RWPE1 (cell line): ENCODE data around the gene COBL.

Experiments used
- CTCF ChIA-PET: fragments of 350-600 bp; sonication (Branson Sonifier 250); formaldehyde crosslinking; extraction: SDS; loops from one replicate; lab custom pipeline; 2021; lab: Yijun Ruan, JAX
- POLR2A ChIA-PET: fragments of 400-600 bp; formaldehyde crosslinking; extraction: SDS; loops from one replicate; lab custom pipeline; 2020; ENCODE audit warnings: antibody characterized with exemption; ENCODE audit not compliant: low non-redundant PET; lab: Yijun Ruan, JAX
- DNase-seq: peaks from one replicate; pipeline ENCODE4 v3.0.0; 2012; ENCODE audit warnings: low spot score
- H3K27ac ChIP-seq: fragments of 450-650 bp; 2 replicates; pipeline ENCODE4 v1.5.1; 2017
- CTCF ChIP-seq: fragments of 450-650 bp; conservative IDR thresholded peaks from 2 replicates; pipeline ENCODE4 v1.5.1; 2017; ENCODE audit warnings: low read depth, mild to moderate bottlenecking

The COBL gene

GRCh38 chr7:51242007-51242691 is 74.5 kb downstream of the COBL start:
- no peak for TF ChIP-seq CTCF
- DNase-seq: no peak
- no peak overlapping the region for H3K27ac ChIP-seq
- CTCF ChIA-PET: interaction anchor here (1.0 kb wide), 1 partner anchor 775 kb away, joined by 3 read pairs; no protein-coding TSS in a partner anchor
- POLR2A ChIA-PET: no interaction called here

- H3K27ac ChIP-seq: no peak overlapping the region
- TF ChIP-seq CTCF: no peak
- ChIA-PET POLR2A (no interaction called here), CTCF (no interaction called here)
- no peak for DNase-seq
Measured at GRCh38 chr7:51240868-51241267, 75.7 kb downstream of the COBL start.

DNA sequence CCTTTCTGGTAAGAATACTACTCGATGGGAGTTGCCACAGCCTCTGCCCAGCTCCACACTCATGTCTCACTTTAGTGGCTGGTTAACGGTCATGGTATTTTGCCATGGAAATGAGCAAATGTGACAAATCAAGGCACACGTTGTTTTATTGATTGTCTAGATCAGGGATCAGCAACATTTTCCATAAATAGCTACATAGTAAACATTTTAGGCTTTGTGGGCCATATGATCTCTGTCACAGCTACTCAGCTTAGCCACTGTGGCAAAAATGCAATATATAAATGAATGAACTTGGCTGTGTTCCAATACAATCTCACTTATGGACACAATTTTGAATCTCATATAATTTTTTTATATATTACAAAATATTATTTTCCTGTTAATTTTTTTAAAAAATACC is 76.9 kb downstream of the COBL start:
- ChIA-PET CTCF (no interaction called here), POLR2A (no interaction called here)
- TF ChIP-seq CTCF: no peak
- no peak overlapping the region for H3K27ac ChIP-seq
- DNase-seq: no peak

DNA sequence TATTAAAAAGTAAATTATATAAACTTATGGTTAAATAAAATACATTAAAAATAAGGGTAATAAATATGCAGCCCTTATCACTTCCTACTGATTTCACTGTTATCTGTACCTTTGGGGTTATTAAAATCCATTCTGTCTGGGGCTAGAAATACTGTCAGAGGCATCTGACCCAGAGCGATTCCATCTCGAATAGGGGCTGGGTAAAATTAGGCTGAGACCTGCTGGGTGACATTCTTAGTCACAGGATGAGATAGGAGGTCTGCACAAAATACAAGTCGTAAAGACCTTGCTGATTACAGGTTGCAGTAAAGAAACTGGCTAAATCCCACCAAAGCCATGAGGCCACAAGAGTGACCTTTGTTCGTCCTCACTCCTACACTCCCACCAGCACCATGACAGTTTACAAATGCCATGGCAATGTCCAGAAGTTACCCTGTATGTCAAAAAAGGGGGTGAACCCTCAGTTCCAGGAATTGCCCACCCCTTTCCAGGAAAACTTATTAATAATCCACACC is 77.6 kb downstream of the COBL start:
- CTCF ChIA-PET: no interaction called here
- H3K27ac ChIP-seq: no peak overlapping the region
- DNase-seq: no peak
- POLR2A ChIA-PET: no interaction called here
- TF ChIP-seq CTCF: no peak

DNA sequence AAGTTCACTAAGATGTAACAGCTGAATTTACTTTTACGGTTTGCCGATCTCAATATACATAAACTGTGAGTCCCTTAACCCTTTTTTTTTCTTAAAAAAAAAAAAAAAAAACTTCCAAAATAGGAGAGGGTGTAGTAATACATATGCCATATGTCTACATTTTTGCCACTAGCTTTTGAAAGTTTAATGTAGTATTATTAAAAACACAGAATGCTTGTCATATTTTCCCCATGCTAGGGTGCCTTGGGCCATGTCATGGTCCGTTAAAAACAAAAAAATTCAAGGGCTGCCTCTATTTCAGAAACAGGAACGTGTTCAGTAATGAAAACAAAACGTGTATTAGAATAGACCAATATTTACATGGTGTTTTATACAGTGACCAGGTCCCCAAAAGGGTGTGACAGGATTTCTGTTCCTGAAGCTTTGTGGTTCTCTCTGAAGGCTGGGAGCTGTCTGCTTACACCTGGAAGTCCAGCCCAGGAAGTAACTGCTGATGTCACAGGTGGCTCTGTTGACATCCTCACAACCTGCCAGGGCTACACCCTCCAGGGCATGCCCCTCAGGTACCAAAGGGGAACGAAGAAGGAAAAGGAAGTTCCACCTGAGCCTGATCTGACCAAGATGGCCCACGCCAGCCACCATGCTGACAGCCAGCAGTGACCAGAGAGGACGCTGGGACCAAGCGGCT is 79.0 kb downstream of the COBL start:
- no peak for TF ChIP-seq CTCF
- CTCF ChIA-PET: interaction anchor here (0.7 to 0.8 kb wide), 2 partner anchors 10 to 96 kb away, joined by 3 to 4 read pairs; no protein-coding TSS in a partner anchor
- POLR2A ChIA-PET: no interaction called here
- DNase-seq: no peak
- no peak overlapping the region for H3K27ac ChIP-seq

GRCh38 chr7:51236470-51237132 is 80.0 kb downstream of the COBL start:
- H3K27ac ChIP-seq: no peak overlapping the region
- DNase-seq: no peak
- ChIA-PET POLR2A (no interaction called here), CTCF (interaction anchor here (0.6 to 0.8 kb wide), 3 partner anchors 9 to 189 kb away, joined by 3 to 5 read pairs (median 3); no protein-coding TSS in a partner anchor)
- no peak for TF ChIP-seq CTCF
